Left ventricle myocardium inferior (tissue), 1 donor: ENCODE results near the gene SGSH. TPM values are rescaled to one million over a fixed set of nuclear protein-coding genes. Genes with fewer than 3 reads are reported as not detected.
A peak's percentile ranks its signal among the peaks of the same experiment; 100 is the strongest.
"Not testable (repeated sequence)": the region's sequence is repeated elsewhere in the genome, so short reads cannot be mapped to it uniquely, and the experiment has no call there.

ENCODE experiments used
- DNase-seq: peaks from one replicate; pipeline ENCODE4 v3.0.0-alpha.2; 2020
- H3K27ac ChIP-seq: fragments of 200-600 bp; replicated peaks from 2 replicates; pipeline ENCODE4 v1.8.0; 2021
- H3K27me3 ChIP-seq: fragments of 200-600 bp; 2 replicates; pipeline ENCODE4 v1.8.0; 2021; ENCODE audit warnings: low read depth
- H3K36me3 ChIP-seq: fragments of 200-600 bp; 2 replicates; pipeline ENCODE4 v1.8.0; 2021
- H3K4me1 ChIP-seq: fragments of 200-600 bp; 2 replicates; pipeline ENCODE4 v1.8.0; 2021
- H3K4me3 ChIP-seq: fragments of 200-600 bp; 2 replicates; pipeline ENCODE4 v1.8.0; 2021; ENCODE audit warnings: mild to moderate bottlenecking, moderate library complexity
- H3K9me3 ChIP-seq: fragments of 200-600 bp; replicated peaks from 2 replicates; pipeline ENCODE4 v1.8.0; 2021
- intact Hi-C: fragments of 100-400 bp; cut with micrococcal nuclease; formaldehyde crosslinking; loops from one replicate; pipeline ENCODE4 v1.11.0; 2022
- total RNA-seq: library from RNA; stranded (reverse); fragmentation: NEBNext Ultra II Directional; extraction: Animal tissue kit (Norgen Biotek cat#: 25700); gene quantifications from one replicate; pipeline ENCODE4 v1.2.1, GENCODE V29; 2021
- TF ChIP-seq, protein P1 (sequence below): fragments of 200-600 bp; IDR thresholded peaks from 2 replicates; pipeline ENCODE4 v1.8.0; 2021; ENCODE audit warnings: antibody characterized with exemption, mild to moderate bottlenecking, borderline replicate concordance
- donor health status: DM: no; HTN: yes; CAD: no; lungs with severe emphysema.

Gene SGSH
- total RNA-seq, 1 donor from 2014 or later, result 10.9 TPM

GRCh38 chr17:80261159-80261894 lies 41.2 kb upstream of the SGSH start:
- H3K4me3 ChIP-seq, result peak overlapping the region; percentile 97
- H3K4me1 ChIP-seq, result peaks cover 69% of the 10 kb centered on the region
- DNase-seq, result peak; percentile 49
- H3K27ac ChIP-seq, result peak overlapping the region; percentile 99
- no peaks in the 10 kb centered on the region for H3K9me3 ChIP-seq
- intact Hi-C loops, result no loop called here
- H3K27me3 ChIP-seq, result no peaks in the 10 kb centered on the region
- H3K36me3 ChIP-seq, result peaks cover 16% of the 10 kb centered on the region
- TF ChIP-seq, protein P1, sequence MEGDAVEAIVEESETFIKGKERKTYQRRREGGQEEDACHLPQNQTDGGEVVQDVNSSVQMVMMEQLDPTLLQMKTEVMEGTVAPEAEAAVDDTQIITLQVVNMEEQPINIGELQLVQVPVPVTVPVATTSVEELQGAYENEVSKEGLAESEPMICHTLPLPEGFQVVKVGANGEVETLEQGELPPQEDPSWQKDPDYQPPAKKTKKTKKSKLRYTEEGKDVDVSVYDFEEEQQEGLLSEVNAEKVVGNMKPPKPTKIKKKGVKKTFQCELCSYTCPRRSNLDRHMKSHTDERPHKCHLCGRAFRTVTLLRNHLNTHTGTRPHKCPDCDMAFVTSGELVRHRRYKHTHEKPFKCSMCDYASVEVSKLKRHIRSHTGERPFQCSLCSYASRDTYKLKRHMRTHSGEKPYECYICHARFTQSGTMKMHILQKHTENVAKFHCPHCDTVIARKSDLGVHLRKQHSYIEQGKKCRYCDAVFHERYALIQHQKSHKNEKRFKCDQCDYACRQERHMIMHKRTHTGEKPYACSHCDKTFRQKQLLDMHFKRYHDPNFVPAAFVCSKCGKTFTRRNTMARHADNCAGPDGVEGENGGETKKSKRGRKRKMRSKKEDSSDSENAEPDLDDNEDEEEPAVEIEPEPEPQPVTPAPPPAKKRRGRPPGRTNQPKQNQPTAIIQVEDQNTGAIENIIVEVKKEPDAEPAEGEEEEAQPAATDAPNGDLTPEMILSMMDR, result no peak

DNA sequence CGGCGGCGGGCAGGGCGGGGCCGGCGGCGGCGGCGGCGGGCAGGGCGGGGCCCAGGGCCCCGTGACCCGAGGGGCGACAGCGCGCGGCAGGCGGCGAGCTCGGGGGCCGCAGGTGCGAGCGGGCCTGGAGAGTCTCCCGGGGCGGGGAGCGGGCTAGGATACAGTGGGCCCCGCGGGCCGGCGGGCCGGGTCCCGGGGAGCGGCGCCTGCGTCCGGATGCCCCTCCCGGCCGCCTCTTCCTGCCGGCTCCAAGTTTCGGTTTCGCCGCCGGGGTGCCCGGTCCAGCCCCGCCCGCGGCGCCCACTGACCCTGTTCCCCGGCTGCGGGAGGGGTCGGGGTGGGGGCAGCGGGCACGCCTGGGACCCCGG lies 40.6 kb upstream of the SGSH start, which contains the start of gene RNF213:
TSS of gene RNF213 (plus strand) at position 62 of the 368 bp plus-strand sequence. CDS start 2,830 bp downstream, outside the sequence.
- Histone ChIP-seq H3K9me3 (no peaks in the 10 kb centered on the region), H3K4me1 (peaks cover 67% of the 10 kb centered on the region), H3K27me3 (no peaks in the 10 kb centered on the region), H3K4me3 (peak within 1 kb of the TSS; percentile 97), H3K36me3 (peaks cover 11% of the 10 kb centered on the region), H3K27ac (peak within 1 kb of the TSS; percentile 99)
- TF ChIP-seq, protein P1, result no peak
- peak; percentile 62 for DNase-seq
- intact Hi-C loops, result no loop called here

GRCh38 chr17:80260069-80260535 lies 40.0 kb upstream of the SGSH start:
- peaks cover 60% of the 10 kb centered on the region for H3K4me1 ChIP-seq
- no peaks in the 10 kb centered on the region for H3K9me3 ChIP-seq
- peak overlapping the region; percentile 97 for H3K27ac ChIP-seq
- DNase-seq, result peak; percentile 71
- intact Hi-C loops, result no loop called here
- no peaks in the 10 kb centered on the region for H3K27me3 ChIP-seq
- peaks cover 4% of the 10 kb centered on the region for H3K36me3 ChIP-seq
- TF ChIP-seq, protein P1, result peak; percentile 20
- H3K4me3 ChIP-seq, result peak overlapping the region; percentile 78

- no peaks in the 10 kb centered on the region for H3K27me3 ChIP-seq
- H3K36me3 ChIP-seq, result peaks cover 1% of the 10 kb centered on the region
- no peak for DNase-seq
- no peaks in the 10 kb centered on the region for H3K9me3 ChIP-seq
- H3K27ac ChIP-seq, result peak overlapping the region; percentile 97
- TF ChIP-seq, protein P1, result no peak
- peak overlapping the region; percentile 78 for H3K4me3 ChIP-seq
- peaks cover 55% of the 10 kb centered on the region for H3K4me1 ChIP-seq
- intact Hi-C loops, result no loop called here
Measured at GRCh38 chr17:80259457-80260068, 39.4 kb upstream of the SGSH start.

DNA sequence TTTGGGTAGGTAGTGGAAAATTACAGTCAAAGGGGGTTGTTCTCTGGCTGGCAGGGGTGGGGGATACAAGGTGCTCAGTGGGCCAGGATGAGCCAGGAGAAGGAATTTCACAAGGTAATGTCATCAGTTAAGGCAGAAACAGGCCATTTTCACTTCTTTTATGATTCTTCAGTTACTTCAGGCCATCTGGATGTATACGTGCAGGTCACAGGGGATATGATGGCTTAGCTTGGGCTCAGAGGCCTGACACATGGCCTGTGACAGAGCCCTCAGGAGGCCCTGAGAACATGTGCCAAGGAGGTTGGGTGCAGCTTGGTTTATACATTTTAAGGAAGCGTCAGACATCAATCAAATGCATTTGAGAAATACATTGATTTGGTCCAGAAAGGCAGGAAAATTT lies 38.2 kb upstream of the SGSH start:
- DNase-seq, H3K9me3 ChIP-seq, H3K4me3 ChIP-seq, H3K36me3 ChIP-seq, intact Hi-C loops, H3K27me3 ChIP-seq: not testable (repeated sequence)
- Histone ChIP-seq H3K27ac (peak overlapping the region; percentile 32), H3K4me1 (peaks cover 42% of the 10 kb centered on the region)
